GM23248 (cell line): Measurements from ENCODE around the gene TSPYL4.

Source experiments
- EZH2 ChIP-seq: fragments of 200-600 bp; sonication (generic); IDR thresholded peaks from 2 replicates; pipeline ENCODE4 v1.6.1; 2018; ENCODE audit warnings: antibody characterized with exemption, mild to moderate bottlenecking; ENCODE audit not compliant: insufficient read depth, poor library complexity, severe bottlenecking
- EZH2phosphoT487 ChIP-seq: fragments of 200-600 bp; sonication (generic); IDR thresholded peaks from 2 replicates; pipeline ENCODE4 v1.6.1; 2018; ENCODE audit warnings: antibody characterized with exemption, moderate library complexity, mild to moderate bottlenecking, low read depth; ENCODE audit not compliant: insufficient read depth

- TF ChIP-seq EZH2phosphoT487 = no peak
- no peak for TF ChIP-seq EZH2
These were observed 6.6 kb downstream of the TSPYL4 start for GRCh38 chr6:116247285-116247684.
